ENCODE results near the gene CLCNKB.

CLCNKB gene

DNA sequence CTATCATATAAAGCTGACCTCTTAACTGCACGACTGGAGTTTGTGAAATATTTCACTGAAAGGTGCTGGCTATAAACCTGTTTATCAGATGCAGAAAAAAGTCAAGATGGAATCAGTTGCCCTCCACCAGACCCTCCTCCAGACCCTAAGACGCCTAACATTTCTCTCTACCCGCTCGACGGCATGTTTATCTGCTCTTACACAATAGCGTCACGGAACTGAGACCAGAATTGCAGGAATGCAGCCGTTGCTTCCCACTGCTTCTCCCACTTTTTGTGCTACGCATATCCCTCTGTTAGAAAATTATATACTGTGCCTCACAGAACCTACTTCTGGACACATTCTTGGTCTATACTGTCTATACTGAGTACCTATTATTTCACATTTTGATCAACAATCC lies 58.0 kb downstream of the CLCNKB start:
- no peaks in the 10 kb centered on the region for H3K4me1 ChIP-seq (ENCODE audit: control insufficient read depth, low read depth, low read length)
- no peaks in the 10 kb centered on the region for H3K27me3 ChIP-seq (ENCODE audit: control insufficient read depth, insufficient read depth, low read length)
- H3K4me3 ChIP-seq (ENCODE audit: low read length) = no peak overlapping the region
- no peak overlapping the region for H3K9ac ChIP-seq (ENCODE audit: low read length)
- H3K36me3 ChIP-seq (ENCODE audit: control insufficient read depth, low read depth, low read length) = no peaks in the 10 kb centered on the region
- no peak overlapping the region for H3K27ac ChIP-seq (ENCODE audit: low read length)
- H3K9me3 ChIP-seq (ENCODE audit: control insufficient read depth, low read depth, low read length) = no peaks in the 10 kb centered on the region

All from iPS-18a (cell line).